Uterus (tissue), 4 donors: ENCODE measurements around the gene ELMO1. TPM values are rescaled to one million over a fixed set of nuclear protein-coding genes. Genes with fewer than 3 reads are reported as not detected.

ENCODE experiments used
- DNase-seq, 2 donors: peaks; one replicate each; pipeline ENCODE4 v3.0.0-alpha.2; 2019 to 2020
- H3K27ac ChIP-seq, 2 donors: fragments of 200-600 bp; sonication (generic); 1 replicate in 1 of 2; 2 replicates in 1 of 2; pipeline ENCODE4 v1.5.1; 2016 to 2018
- H3K27me3 ChIP-seq, 2 donors: fragments of 200-600 bp; sonication (generic); one replicate each; pipeline ENCODE4 v1.5.1; 2018 to 2019; ENCODE audit warnings: control low read depth in 1 of 2
- H3K36me3 ChIP-seq, 2 donors: fragments of 200-600 bp; sonication (generic); one replicate each; pipeline ENCODE4 v1.5.1; 2019; ENCODE audit warnings: control low read depth in 1 of 2
- H3K4me1 ChIP-seq, 2 donors: fragments of 200-600 bp; sonication (generic); one replicate each; pipeline ENCODE4 v1.5.1; 2018 to 2019; ENCODE audit warnings: control low read depth in 1 of 2
- H3K4me3 ChIP-seq, 2 donors: fragments of 200-600 bp; sonication (generic); 1 replicate in 1 of 2; 2 replicates in 1 of 2; pipeline ENCODE4 v1.5.1; 2018 to 2019; ENCODE audit warnings: mild to moderate bottlenecking in 1 of 2
- H3K9me3 ChIP-seq, 2 donors: fragments of 200-600 bp; sonication (generic); one replicate each; pipeline ENCODE4 v1.5.1; 2019; ENCODE audit warnings: control low read depth in 1 of 2
- POLR2A ChIP-seq, 2 donors: fragments of 450-650 bp; IDR thresholded peaks; one replicate each; pipeline ENCODE4 v1.6.1; 2016; ENCODE audit warnings: antibody characterized with exemption in 2 of 2, mild to moderate bottlenecking in 1 of 2, moderate library complexity in 1 of 2
- intact Hi-C: fragments of 100-400 bp; cut with DNase I; formaldehyde crosslinking; loops from one replicate; pipeline ENCODE4 v1.15.1; 2023; ENCODE audit warnings: low total_unique reads
- total RNA-seq, 4 donors: library from RNA; depleted of rRNA in 3 of 4; stranded (reverse); fragments of >200 nt in 3 of 4; gene quantifications; one replicate each; pipeline versions ENCODE4 v1.1.0 to v1.2.4, GENCODE V29; 2014 to 2023
- TF ChIP-seq, protein P1 (sequence below), 4 experiments: fragments of 200-600 bp in 2 of 4; fragments of 450-650 bp in 2 of 4; sonication (generic) in 2 of 4; IDR thresholded peaks; one replicate each; pipeline ENCODE4 v1.5.1; 2016 to 2019; ENCODE audit warnings: antibody characterized with exemption in 4 of 4, mild to moderate bottlenecking in 2 of 4, moderate library complexity in 1 of 4
- donor health status: DM: yes; HTN: yes; CAD: no.

The ELMO1 gene
- total RNA-seq, 4 donors from 2014 or later: 37.9 to 64.7 (median 55.5) TPM

DNA sequence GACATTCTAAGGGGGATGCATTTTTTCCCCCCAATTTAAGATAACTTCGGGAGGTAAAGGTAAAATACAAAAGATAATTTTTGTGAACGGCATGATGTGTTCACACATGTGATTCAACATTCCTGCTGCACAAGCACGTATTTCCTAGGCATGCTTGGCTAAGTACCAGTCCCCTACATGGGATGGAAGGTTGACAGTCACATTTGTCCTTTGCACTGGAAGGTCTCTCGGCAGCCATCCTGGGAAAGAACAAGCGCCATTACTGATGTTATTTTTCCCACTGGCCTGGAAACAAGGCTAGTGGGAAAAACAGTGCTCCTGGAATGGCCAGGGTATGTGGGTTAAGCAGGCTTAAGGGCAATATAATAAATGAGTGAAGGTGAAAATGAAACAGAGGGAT, 448.2 kb downstream of the ELMO1 start:
- H3K4me3 ChIP-seq: no peak overlapping the region
- H3K27ac ChIP-seq: no peak overlapping the region
- no peaks in the 10 kb centered on the region for H3K36me3 ChIP-seq
- DNase-seq: no peak
- intact Hi-C loops: no loop called here
- TF ChIP-seq, protein P1, sequence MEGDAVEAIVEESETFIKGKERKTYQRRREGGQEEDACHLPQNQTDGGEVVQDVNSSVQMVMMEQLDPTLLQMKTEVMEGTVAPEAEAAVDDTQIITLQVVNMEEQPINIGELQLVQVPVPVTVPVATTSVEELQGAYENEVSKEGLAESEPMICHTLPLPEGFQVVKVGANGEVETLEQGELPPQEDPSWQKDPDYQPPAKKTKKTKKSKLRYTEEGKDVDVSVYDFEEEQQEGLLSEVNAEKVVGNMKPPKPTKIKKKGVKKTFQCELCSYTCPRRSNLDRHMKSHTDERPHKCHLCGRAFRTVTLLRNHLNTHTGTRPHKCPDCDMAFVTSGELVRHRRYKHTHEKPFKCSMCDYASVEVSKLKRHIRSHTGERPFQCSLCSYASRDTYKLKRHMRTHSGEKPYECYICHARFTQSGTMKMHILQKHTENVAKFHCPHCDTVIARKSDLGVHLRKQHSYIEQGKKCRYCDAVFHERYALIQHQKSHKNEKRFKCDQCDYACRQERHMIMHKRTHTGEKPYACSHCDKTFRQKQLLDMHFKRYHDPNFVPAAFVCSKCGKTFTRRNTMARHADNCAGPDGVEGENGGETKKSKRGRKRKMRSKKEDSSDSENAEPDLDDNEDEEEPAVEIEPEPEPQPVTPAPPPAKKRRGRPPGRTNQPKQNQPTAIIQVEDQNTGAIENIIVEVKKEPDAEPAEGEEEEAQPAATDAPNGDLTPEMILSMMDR (IDR thresholded peaks at IDR 0.05): no peak
- TF ChIP-seq POLR2A (IDR thresholded peaks at IDR 0.05): no peak
- H3K4me1 ChIP-seq: no peaks in the 10 kb centered on the region
- H3K27me3 ChIP-seq: no peaks in the 10 kb centered on the region
- H3K9me3 ChIP-seq: no peaks in the 10 kb centered on the region

DNA sequence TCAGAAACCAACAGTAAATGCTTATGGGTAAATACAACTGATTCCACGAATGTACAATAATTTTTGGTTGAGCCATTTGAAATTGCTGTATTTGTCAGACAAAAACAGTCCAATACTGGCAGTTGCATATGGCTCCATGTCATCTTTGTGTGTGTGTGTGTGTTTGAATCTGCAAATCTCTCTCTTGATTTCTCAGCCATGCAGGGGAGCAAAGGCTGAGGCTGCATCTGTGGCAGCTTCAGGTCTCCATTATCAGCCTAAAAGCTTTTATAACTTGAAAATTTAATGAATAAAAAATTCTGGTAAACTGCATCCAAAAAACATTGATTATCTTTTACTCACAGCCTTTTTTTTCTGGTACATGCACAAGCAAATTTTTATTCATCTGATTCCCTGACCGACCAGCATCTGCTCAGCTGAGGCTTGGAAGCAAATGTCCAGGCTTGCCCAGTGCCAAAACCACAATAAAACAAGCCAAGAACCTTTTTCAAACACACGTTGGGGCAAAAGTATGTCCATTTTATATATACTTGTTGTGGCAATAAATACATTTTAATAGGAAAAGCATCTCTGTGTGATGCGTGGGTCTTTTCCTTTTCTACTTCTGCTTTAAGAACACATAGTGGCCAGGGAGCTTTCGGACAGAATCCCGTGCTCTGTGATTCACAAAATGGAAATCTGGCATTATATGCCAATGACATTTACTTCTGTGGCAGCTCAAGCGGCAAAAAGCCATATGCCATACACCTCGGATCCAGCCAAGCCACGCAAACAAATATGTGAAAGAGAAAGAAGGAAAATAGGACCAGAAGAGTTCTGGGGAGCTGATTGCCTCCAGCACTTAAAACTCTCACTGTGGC, 448.8 kb downstream of the ELMO1 start:
- intact Hi-C loops: no loop called here
- TF ChIP-seq, protein P1 (IDR thresholded peaks at IDR 0.05): no peak
- no peak for TF ChIP-seq POLR2A (IDR thresholded peaks at IDR 0.05)
- Histone ChIP-seq H3K27ac (no peak overlapping the region), H3K4me3 (no peak overlapping the region), H3K9me3 (no peaks in the 10 kb centered on the region), H3K4me1 (no peaks in the 10 kb centered on the region), H3K36me3 (no peaks in the 10 kb centered on the region), H3K27me3 (no peaks in the 10 kb centered on the region)
- DNase-seq: no peak

DNA sequence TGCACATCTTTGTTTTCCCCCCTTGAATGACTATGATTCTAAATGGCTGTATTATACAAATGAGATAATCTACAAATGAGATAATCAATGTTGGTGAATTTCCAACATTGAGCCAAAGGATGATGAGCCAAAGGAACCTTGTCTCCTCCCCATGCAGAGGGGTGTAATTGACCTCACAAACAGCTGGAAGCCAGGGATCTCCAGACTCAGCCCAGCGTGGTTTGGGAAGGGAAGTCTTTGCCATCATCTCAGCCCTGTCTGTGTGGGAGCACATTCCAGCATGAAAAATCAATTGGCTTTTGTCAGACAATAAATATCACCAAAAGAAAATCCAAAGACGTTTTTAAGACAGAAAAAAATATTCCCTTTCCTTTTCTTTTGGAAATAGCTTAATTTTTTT, 452.9 kb downstream of the ELMO1 start:
- Histone ChIP-seq H3K27ac (no peak overlapping the region), H3K9me3 (no peaks in the 10 kb centered on the region), H3K4me3 (no peak overlapping the region), H3K36me3 (no peaks in the 10 kb centered on the region), H3K4me1 (no peaks in the 10 kb centered on the region), H3K27me3 (no peaks in the 10 kb centered on the region)
- no peak for DNase-seq
- TF ChIP-seq POLR2A (IDR thresholded peaks at IDR 0.05): no peak
- TF ChIP-seq, protein P1 (IDR thresholded peaks at IDR 0.05): no peak
- intact Hi-C loops: no loop called here

DNA sequence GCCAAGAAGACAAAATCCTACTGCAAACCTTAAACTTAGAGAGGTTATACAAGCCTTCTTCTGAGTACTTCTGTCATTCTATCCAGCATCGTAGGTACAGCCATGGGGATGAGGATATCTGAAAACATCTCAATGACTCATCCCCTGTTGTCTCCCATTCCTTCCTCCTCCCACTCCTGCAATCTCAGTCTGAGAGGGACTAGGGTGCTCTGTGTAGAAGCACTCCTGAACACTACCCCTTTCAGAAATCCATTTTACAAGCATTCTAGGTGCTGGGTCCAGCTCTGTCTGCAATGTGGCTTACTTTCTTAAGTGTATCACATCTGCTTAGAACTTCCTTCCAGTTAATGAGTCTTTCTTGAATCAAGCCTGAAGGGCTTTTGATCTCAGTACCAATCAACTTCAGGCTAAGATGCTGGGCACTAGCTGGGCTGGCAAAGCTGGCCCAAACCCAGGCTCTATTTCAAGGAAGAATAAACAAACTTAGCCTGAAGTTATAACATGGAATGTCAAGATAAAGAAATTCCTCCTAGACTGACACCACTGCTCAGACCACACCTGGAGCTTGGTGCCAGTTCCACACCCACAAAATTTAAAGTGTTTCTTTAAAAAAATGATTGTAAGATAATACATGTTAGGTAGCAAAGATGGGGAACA, 454.1 kb downstream of the ELMO1 start:
- no peaks in the 10 kb centered on the region for H3K27me3 ChIP-seq
- TF ChIP-seq POLR2A (IDR thresholded peaks at IDR 0.05): no peak
- TF ChIP-seq, protein P1 (IDR thresholded peaks at IDR 0.05): no peak
- no peaks in the 10 kb centered on the region for H3K4me1 ChIP-seq
- H3K9me3 ChIP-seq: no peaks in the 10 kb centered on the region
- no peak overlapping the region for H3K4me3 ChIP-seq
- H3K27ac ChIP-seq: no peak overlapping the region
- intact Hi-C loops: no loop called here
- H3K36me3 ChIP-seq: no peaks in the 10 kb centered on the region
- no peak for DNase-seq
